ENCODE results near the gene DAAM2. TPM values are rescaled to one million over a fixed set of nuclear protein-coding genes. Genes with fewer than 3 reads are reported as not detected.

DAAM2 gene
- total RNA-seq (4.8 and 8.5 TPM in 2 replicates), polyA plus RNA-seq (3.4 and 7.5 TPM in 2 replicates)

- Histone ChIP-seq H3K27ac (no peak within 1 kb of the TSS), H3K27me3 (peaks cover 4% of the 10 kb centered on the region), H3K9me3 (ENCODE audit: low read depth) (no peaks in the 10 kb centered on the region), H3K4me1 (ENCODE audit: low read depth) (peaks cover 9% of the 10 kb centered on the region), H3K4me3 (peak within 1 kb of the TSS; percentile 47), H3K36me3 (no peaks in the 10 kb centered on the region)
- TF ChIP-seq CTCF (IDR thresholded peaks at IDR 0.05; ENCODE audit: low read depth, low read length): peak; percentile 33
- peak; percentile 70 to 77 for DNase-seq (ENCODE audit: low read depth in 1 of 2, low spot score in 1 of 2)
These were observed at the start of gene DAAM2 for GRCh38 chr6:39791850-39792539. DAAM2 (plus strand) TSS chr6:39792376; CDS start chr6:39856303, 63,927 bp downstream.

GRCh38 chr6:39746795-39747194 lies 45.4 kb upstream of the DAAM2 start:
- DNase-seq (ENCODE audit: low read depth in 1 of 2, low spot score in 1 of 2): no peak
- no peak overlapping the region for H3K27ac ChIP-seq
- H3K4me1 ChIP-seq (ENCODE audit: low read depth): no peaks in the 10 kb centered on the region
- H3K4me3 ChIP-seq: no peak overlapping the region
- no peak for TF ChIP-seq CTCF (IDR thresholded peaks at IDR 0.05; ENCODE audit: low read depth, low read length)
- H3K27me3 ChIP-seq: no peaks in the 10 kb centered on the region
- H3K36me3 ChIP-seq: no peaks in the 10 kb centered on the region
- no peaks in the 10 kb centered on the region for H3K9me3 ChIP-seq (ENCODE audit: low read depth)

- DNase-seq (ENCODE audit: low read depth in 1 of 2, low spot score in 1 of 2): no peak
- TF ChIP-seq CTCF (IDR thresholded peaks at IDR 0.05; ENCODE audit: low read depth, low read length): no peak
- no peaks in the 10 kb centered on the region for H3K4me1 ChIP-seq (ENCODE audit: low read depth)
- no peak overlapping the region for H3K27ac ChIP-seq
- no peaks in the 10 kb centered on the region for H3K27me3 ChIP-seq
- no peak overlapping the region for H3K4me3 ChIP-seq
- no peaks in the 10 kb centered on the region for H3K36me3 ChIP-seq
- H3K9me3 ChIP-seq (ENCODE audit: low read depth): no peaks in the 10 kb centered on the region
These were observed 39.1 kb upstream of the DAAM2 start for GRCh38 chr6:39752835-39753724.

- no peak for TF ChIP-seq CTCF (IDR thresholded peaks at IDR 0.05; ENCODE audit: low read depth, low read length)
- Histone ChIP-seq H3K9me3 (ENCODE audit: low read depth) (no peaks in the 10 kb centered on the region), H3K36me3 (no peaks in the 10 kb centered on the region), H3K27ac (no peak overlapping the region), H3K4me1 (ENCODE audit: low read depth) (no peaks in the 10 kb centered on the region), H3K4me3 (no peak overlapping the region), H3K27me3 (no peaks in the 10 kb centered on the region)
- peak in 1 of 2 donors; percentile 80 for DNase-seq (ENCODE audit: low read depth in 1 of 2, low spot score in 1 of 2)
These were observed 38.5 kb upstream of the DAAM2 start for GRCh38 chr6:39753725-39754045.

- peak in 1 of 2 donors; percentile 44 for DNase-seq (ENCODE audit: low read depth in 1 of 2, low spot score in 1 of 2)
- Histone ChIP-seq H3K9me3 (ENCODE audit: low read depth) (no peaks in the 10 kb centered on the region), H3K36me3 (no peaks in the 10 kb centered on the region), H3K4me1 (ENCODE audit: low read depth) (peaks cover 8% of the 10 kb centered on the region), H3K4me3 (no peak overlapping the region), H3K27ac (no peak overlapping the region), H3K27me3 (no peaks in the 10 kb centered on the region)
- no peak for TF ChIP-seq CTCF (IDR thresholded peaks at IDR 0.05; ENCODE audit: low read depth, low read length)
These were observed 37.6 kb upstream of the DAAM2 start for GRCh38 chr6:39754514-39755115.
